HEK293 (cell line): ENCODE results near the gene PROCA1.

Source experiments
- CTCF ChIA-PET: fragments of 350-600 bp; formaldehyde crosslinking; extraction: SDS; loops from one replicate; lab custom pipeline; 2021; ENCODE audit warnings: antibody characterized with exemption; lab: Yijun Ruan, JAX
- POLR2A ChIA-PET: fragments of 300-600 bp; formaldehyde crosslinking; extraction: SDS; loops from one replicate; lab custom pipeline; 2020; ENCODE audit warnings: antibody characterized with exemption, inconsistent platforms; lab: Yijun Ruan, JAX
- H3K27ac ChIP-seq: fragments of 200-500 bp; sonication (Bioruptor generic); 2 replicates; pipeline ENCODE4 v1.5.1; 2014; ENCODE audit warnings: low read depth, low read length, control low read depth, inconsistent platforms; ENCODE audit errors: extremely low read depth
- H3K36me3 ChIP-seq, 2 experiments: fragments of 200-500 bp in 1 of 2; sonication (Bioruptor generic) in 1 of 2; 1 replicate in 1 of 2; 2 replicates in 1 of 2; pipeline ENCODE4 v1.5.1; 2014 to 2017; ENCODE audit warnings: inconsistent platforms in 2 of 2, low read length in 2 of 2; ENCODE audit not compliant: control insufficient read depth in 2 of 2, insufficient read depth in 1 of 2
- H3K4me1 ChIP-seq: fragments of 200-500 bp; sonication (Bioruptor generic); 2 replicates; pipeline ENCODE4 v1.5.1; 2014; ENCODE audit warnings: mild to moderate bottlenecking, low read length, inconsistent platforms; ENCODE audit not compliant: control insufficient read depth, insufficient read depth
- H3K4me3 ChIP-seq: 2 replicates; pipeline ENCODE4 v1.5.1; 2011; ENCODE audit warnings: low read depth, mild to moderate bottlenecking, control low read depth, low read length, moderate library complexity
- H3K9me3 ChIP-seq: fragments of 200-500 bp; sonication (Bioruptor generic); 2 replicates; pipeline ENCODE4 v1.5.1; 2014; ENCODE audit warnings: low read depth, low read length, inconsistent platforms; ENCODE audit not compliant: control insufficient read depth, insufficient read depth
- BCL11A ChIP-seq: fragments of 450-650 bp; formaldehyde crosslinking; IDR thresholded peaks from 2 replicates; pipeline ENCODE4 v1.5.1; 2016; ENCODE audit warnings: low read depth, missing biosample characterization, missing genetic modification characterization
- BCL6B ChIP-seq: fragments of 450-650 bp; formaldehyde crosslinking; IDR thresholded peaks from 2 replicates; pipeline ENCODE4 v1.5.1; 2017; ENCODE audit warnings: missing biosample characterization, missing genetic modification characterization
- HOXA7 ChIP-seq: sonication (generic); formaldehyde crosslinking; IDR thresholded peaks from 2 replicates; pipeline ENCODE4 v1.8.1; 2022; ENCODE audit warnings: missing genetic modification reagents, borderline replicate concordance
- IKZF3 ChIP-seq: fragments of 450-650 bp; IDR thresholded peaks from 2 replicates; pipeline ENCODE4 v1.5.0; 2018; ENCODE audit warnings: missing biosample characterization, mild to moderate bottlenecking, missing genetic modification characterization, moderate library complexity
- KLF16 ChIP-seq: fragments of 450-650 bp; formaldehyde crosslinking; IDR thresholded peaks from 2 replicates; pipeline ENCODE4 v1.5.1; 2017; ENCODE audit warnings: missing biosample characterization, missing genetic modification characterization
- KLF8 ChIP-seq: fragments of 450-650 bp; formaldehyde crosslinking; IDR thresholded peaks from 2 replicates; pipeline ENCODE4 v1.5.1; 2016; ENCODE audit warnings: missing biosample characterization, missing genetic modification characterization
- KLF9 ChIP-seq: fragments of 450-650 bp; formaldehyde crosslinking; IDR thresholded peaks from 2 replicates; pipeline ENCODE4 v1.5.1; 2016; ENCODE audit warnings: missing biosample characterization, missing genetic modification characterization, low read depth
- SETDB1 ChIP-seq: IDR thresholded peaks from one replicate; pipeline ENCODE4 v1.6.1; 2017; ENCODE audit warnings: mild to moderate bottlenecking, low read length, moderate library complexity, mixed read lengths; ENCODE audit not compliant: insufficient read length
- YY1 ChIP-seq: fragments of 450-650 bp; formaldehyde crosslinking; IDR thresholded peaks from 2 replicates; pipeline ENCODE4 v1.5.1; 2018; ENCODE audit warnings: missing biosample characterization, missing genetic modification characterization
- ZBTB17 ChIP-seq: fragments of 450-650 bp; formaldehyde crosslinking; IDR thresholded peaks from 2 replicates; pipeline ENCODE4 v1.5.1; 2016; ENCODE audit warnings: missing biosample characterization, missing genetic modification characterization
- ZFHX2 ChIP-seq: fragments of 450-650 bp; formaldehyde crosslinking; conservative IDR thresholded peaks from 2 replicates; pipeline ENCODE4 v1.5.1; 2016; ENCODE audit warnings: missing biosample characterization, missing genetic modification characterization
- ZFP41 ChIP-seq: fragments of 450-650 bp; formaldehyde crosslinking; IDR thresholded peaks from 2 replicates; pipeline ENCODE4 v1.5.1; 2016; ENCODE audit warnings: missing biosample characterization, missing genetic modification characterization, borderline replicate concordance
- ZIC2 ChIP-seq: fragments of 450-650 bp; formaldehyde crosslinking; IDR thresholded peaks from 2 replicates; pipeline ENCODE4 v1.5.1; 2016; ENCODE audit warnings: missing biosample characterization, missing genetic modification characterization
- ZNF133 ChIP-seq: fragments of 450-650 bp; formaldehyde crosslinking; IDR thresholded peaks from 2 replicates; pipeline ENCODE4 v1.5.1; 2016; ENCODE audit warnings: missing biosample characterization, missing genetic modification characterization
- ZNF140 ChIP-seq: fragments of 450-650 bp; formaldehyde crosslinking; IDR thresholded peaks from 2 replicates; pipeline ENCODE4 v1.5.1; 2016; ENCODE audit warnings: missing biosample characterization, missing genetic modification characterization
- ZNF324 ChIP-seq: fragments of 450-650 bp; formaldehyde crosslinking; IDR thresholded peaks from 2 replicates; pipeline ENCODE4 v1.5.1; 2016; ENCODE audit warnings: missing biosample characterization, missing genetic modification characterization
- ZNF473 ChIP-seq: fragments of 450-650 bp; formaldehyde crosslinking; IDR thresholded peaks from 2 replicates; pipeline ENCODE4 v1.5.1; 2017; ENCODE audit warnings: missing biosample characterization, missing genetic modification characterization
- ZNF48 ChIP-seq: fragments of 450-650 bp; formaldehyde crosslinking; IDR thresholded peaks from 2 replicates; pipeline ENCODE4 v1.5.1; 2016; ENCODE audit warnings: missing biosample characterization, missing genetic modification characterization
- ZNF560 ChIP-seq: fragments of 450-650 bp; formaldehyde crosslinking; IDR thresholded peaks from 2 replicates; pipeline ENCODE4 v1.5.1; 2017; ENCODE audit warnings: missing biosample characterization, missing genetic modification characterization, borderline replicate concordance
- ZNF571 ChIP-seq: fragments of 450-650 bp; formaldehyde crosslinking; IDR thresholded peaks from 2 replicates; pipeline ENCODE4 v1.5.0; 2017; ENCODE audit warnings: missing biosample characterization, missing genetic modification characterization
- ZNF600 ChIP-seq: fragments of 450-650 bp; formaldehyde crosslinking; IDR thresholded peaks from 2 replicates; pipeline ENCODE4 v1.5.1; 2016; ENCODE audit warnings: missing biosample characterization, missing genetic modification characterization
- ZNF610 ChIP-seq: fragments of 450-650 bp; formaldehyde crosslinking; IDR thresholded peaks from 2 replicates; pipeline ENCODE4 v1.5.1; 2016; ENCODE audit warnings: missing biosample characterization, missing genetic modification characterization, borderline replicate concordance
- ZNF624 ChIP-seq: fragments of 450-650 bp; formaldehyde crosslinking; IDR thresholded peaks from 2 replicates; pipeline ENCODE4 v1.5.1; 2017; ENCODE audit warnings: missing biosample characterization, missing genetic modification characterization
- ZNF670 ChIP-seq: fragments of 450-650 bp; formaldehyde crosslinking; IDR thresholded peaks from 2 replicates; pipeline ENCODE4 v1.5.1; 2016; ENCODE audit warnings: missing biosample characterization, missing genetic modification characterization, low read depth
- ZNF677 ChIP-seq: fragments of 450-650 bp; IDR thresholded peaks from 2 replicates; pipeline ENCODE4 v1.5.0; 2018; ENCODE audit warnings: missing biosample characterization, mild to moderate bottlenecking, missing genetic modification characterization, moderate library complexity
- ZNF76 ChIP-seq: fragments of 450-650 bp; formaldehyde crosslinking; IDR thresholded peaks from 2 replicates; pipeline ENCODE4; 2016; ENCODE audit warnings: low read depth, missing biosample characterization, missing genetic modification characterization, borderline replicate concordance
- ZNF785 ChIP-seq: fragments of 450-650 bp; formaldehyde crosslinking; IDR thresholded peaks from 2 replicates; pipeline ENCODE4 v1.5.1; 2016; ENCODE audit warnings: missing biosample characterization, missing genetic modification characterization
- ZNF792 ChIP-seq: fragments of 450-650 bp; formaldehyde crosslinking; IDR thresholded peaks from 2 replicates; pipeline ENCODE4 v1.5.1; 2016; ENCODE audit warnings: missing biosample characterization, missing genetic modification characterization
- ZXDB ChIP-seq: fragments of 450-650 bp; formaldehyde crosslinking; IDR thresholded peaks from 2 replicates; pipeline ENCODE4 v1.5.1; 2016; ENCODE audit warnings: missing biosample characterization, missing genetic modification characterization

PROCA1 gene

GRCh38 chr17:28700278-28700677 lies 11.4 kb downstream of the PROCA1 start (continued):
- no peak for TF ChIP-seq ZNF324 (tag by site-specific recombination)
- TF ChIP-seq ZNF473 (tag by site-specific recombination), result no peak
- TF ChIP-seq ZNF792, result no peak
- no peak for TF ChIP-seq SETDB1
- TF ChIP-seq ZNF571 (tag by site-specific recombination), result no peak
- no peak for TF ChIP-seq ZIC2 (tag by site-specific recombination)
- no peak for TF ChIP-seq ZNF76 (tag by site-specific recombination)

GRCh38 chr17:28698253-28698941 lies 13.3 kb downstream of the PROCA1 start:
- Histone ChIP-seq H3K4me1 (no peaks in the 10 kb centered on the region), H3K36me3 (peaks cover 39 to 100% of the 10 kb centered on the region in 2 experiments), H3K27ac (no peak overlapping the region), H3K9me3 (no peaks in the 10 kb centered on the region), H3K4me3 (no peak overlapping the region)
- ChIA-PET CTCF (interaction anchor here (0.8 kb wide), 1 partner anchor 51 kb away, joined by 5 read pairs; no protein-coding TSS in a partner anchor), POLR2A (interaction anchor here (1.0 kb wide), 1 partner anchor 13 kb away, joined by 3 read pairs; the partner anchor contains the start of gene PROCA1)
- TF ChIP-seq ZNF600 (tag by site-specific recombination) (0 out of 2 replicates have a peak, but pooled peaks have one; percentile 46), ZNF624 (tag by site-specific recombination) (no peak)

- H3K27ac ChIP-seq, result no peak overlapping the region
- TF ChIP-seq BCL6B (tag by site-specific recombination) (no peak), ZNF48 (tag by site-specific recombination) (no peak), ZNF140 (no peak), ZNF560 (tag by site-specific recombination) (no peak), KLF9 (tag by site-specific recombination) (no peak), ZXDB (tag by site-specific recombination) (no peak), IKZF3 (no peak), YY1 (no peak), ZNF677 (no peak), HOXA7 (CRISPR knock-in tag) (no peak), KLF16 (tag by site-specific recombination) (no peak), ZNF133 (tag by site-specific recombination) (no peak), ZNF670 (tag by site-specific recombination) (no peak), ZNF610 (tag by site-specific recombination) (no peak), BCL11A (tag by site-specific recombination) (no peak), ZNF785 (tag by site-specific recombination) (no peak), ZBTB17 (tag by site-specific recombination) (no peak), ZFP41 (tag by site-specific recombination) (no peak), ZFHX2 (tag by site-specific recombination) (no peak), KLF8 (tag by site-specific recombination) (no peak)
- TF ChIP-seq, all 188 proteins: peak for 0
- Histone ChIP-seq H3K4me1 (no peaks in the 10 kb centered on the region), H3K36me3 (peaks cover 73 to 97% of the 10 kb centered on the region in 2 experiments), H3K4me3 (no peak overlapping the region), H3K9me3 (no peaks in the 10 kb centered on the region)
- CTCF ChIA-PET, result interaction anchor here (0.6 to 1.5 kb wide), 4 partner anchors 19 to 47 kb away, joined by 3 to 6 read pairs (median 4); partner anchors contain the start of gene TLCD1
- POLR2A ChIA-PET, result interaction anchor here (0.6 to 4.1 kb wide), 4 partner anchors 13 to 86 kb away, joined by 3 to 10 read pairs (median 6); partner anchors contain the start of gene RPL23A
Observed at GRCh38 chr17:28693869-28694268, 17.8 kb downstream of the PROCA1 start.
